GM10266 (cell line): ENCODE measurements around the gene MT1G.

Experiments used
- DNase-seq: peaks from one replicate; pipeline ENCODE4 v3.0.0; 2012; ENCODE audit errors: extremely low spot score
- CTCF ChIP-seq: IDR thresholded peaks from 2 replicates; pipeline ENCODE4 v1.5.1; 2012; ENCODE audit warnings: mild to moderate bottlenecking, low read depth; ENCODE audit not compliant: control insufficient read depth, insufficient read depth; ENCODE audit errors: missing control alignments

MT1G gene

GRCh38 chr16:56684926-56685590 lies 17.2 kb upstream of the MT1G start:
- no peak for TF ChIP-seq CTCF
- no peak for DNase-seq

DNA sequence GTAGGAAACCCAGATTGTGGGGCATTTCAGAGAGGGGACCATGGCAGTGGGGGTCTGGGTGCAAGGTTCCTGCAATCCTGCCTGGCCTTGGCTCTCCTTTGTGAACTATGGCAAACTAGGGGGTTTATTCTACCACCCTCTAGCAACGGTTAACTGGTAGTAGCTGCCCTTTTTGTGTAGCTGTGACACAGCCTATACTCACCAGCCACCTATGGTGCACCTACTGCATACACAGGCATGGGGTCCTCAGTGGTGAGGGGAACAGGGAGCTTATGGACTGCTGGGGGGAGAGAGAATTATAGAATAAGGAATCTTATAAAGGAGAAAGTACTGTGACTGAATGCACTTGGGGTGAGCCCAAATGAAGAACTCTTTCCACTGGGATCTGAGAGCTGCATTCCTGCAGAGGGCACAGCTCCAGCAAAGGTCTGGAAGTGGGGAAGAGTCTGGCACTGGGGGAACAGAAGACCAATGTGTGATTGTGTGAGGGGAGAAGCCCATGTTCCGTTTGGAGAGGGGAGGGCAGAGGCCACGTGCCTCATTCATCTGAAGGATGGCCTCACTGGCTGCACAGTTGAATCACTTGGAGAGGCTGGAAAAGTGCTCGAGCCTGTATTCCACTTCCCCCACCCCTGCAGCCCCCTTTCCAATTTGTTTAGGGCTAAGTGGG lies 16.5 kb upstream of the MT1G start:
- TF ChIP-seq CTCF: no peak
- DNase-seq: no peak

DNA sequence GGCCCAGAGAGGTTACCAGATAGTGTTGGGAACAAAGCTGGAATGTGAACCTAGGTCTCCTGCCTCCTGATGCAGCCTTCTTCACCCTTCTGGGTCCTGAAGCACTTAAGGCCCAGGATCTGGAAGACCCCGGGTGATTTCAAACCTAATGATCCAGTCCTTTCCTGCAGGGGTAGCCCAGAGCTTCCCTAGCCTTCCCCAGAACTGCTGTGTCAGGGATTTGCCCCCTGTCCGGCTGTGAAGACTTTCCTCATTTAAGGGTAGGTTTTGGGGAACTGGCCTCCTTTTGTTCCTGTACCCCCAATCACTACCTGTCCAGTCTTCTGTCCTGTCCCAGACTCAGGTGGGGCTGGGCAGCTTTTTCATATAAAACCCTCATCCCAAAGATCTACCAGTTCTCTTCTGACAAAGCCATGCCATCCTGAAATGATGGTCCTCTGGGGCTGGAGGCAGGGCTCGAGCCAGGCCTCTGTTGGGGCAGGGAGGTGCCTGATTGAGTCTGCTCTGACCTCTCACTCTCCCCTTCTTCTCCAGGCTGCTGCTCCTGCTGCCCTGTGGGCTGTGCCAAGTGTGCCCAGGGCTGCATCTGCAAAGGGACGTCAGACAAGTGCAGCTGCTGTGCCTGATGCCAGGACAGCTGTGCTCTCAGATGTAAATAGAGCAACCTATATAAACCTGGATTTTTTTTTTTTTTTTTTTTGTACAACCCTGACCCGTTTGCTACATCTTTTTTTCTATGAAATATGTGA lies 15.7 kb upstream of the MT1G start:
- no peak for DNase-seq

GRCh38 chr16:56682703-56683397 lies 15.0 kb upstream of the MT1G start:
- no peak for TF ChIP-seq CTCF
- no peak for DNase-seq

More for the DNA sequence above, 15.7 kb upstream of the MT1G start:
- TF ChIP-seq CTCF: no peak

DNA sequence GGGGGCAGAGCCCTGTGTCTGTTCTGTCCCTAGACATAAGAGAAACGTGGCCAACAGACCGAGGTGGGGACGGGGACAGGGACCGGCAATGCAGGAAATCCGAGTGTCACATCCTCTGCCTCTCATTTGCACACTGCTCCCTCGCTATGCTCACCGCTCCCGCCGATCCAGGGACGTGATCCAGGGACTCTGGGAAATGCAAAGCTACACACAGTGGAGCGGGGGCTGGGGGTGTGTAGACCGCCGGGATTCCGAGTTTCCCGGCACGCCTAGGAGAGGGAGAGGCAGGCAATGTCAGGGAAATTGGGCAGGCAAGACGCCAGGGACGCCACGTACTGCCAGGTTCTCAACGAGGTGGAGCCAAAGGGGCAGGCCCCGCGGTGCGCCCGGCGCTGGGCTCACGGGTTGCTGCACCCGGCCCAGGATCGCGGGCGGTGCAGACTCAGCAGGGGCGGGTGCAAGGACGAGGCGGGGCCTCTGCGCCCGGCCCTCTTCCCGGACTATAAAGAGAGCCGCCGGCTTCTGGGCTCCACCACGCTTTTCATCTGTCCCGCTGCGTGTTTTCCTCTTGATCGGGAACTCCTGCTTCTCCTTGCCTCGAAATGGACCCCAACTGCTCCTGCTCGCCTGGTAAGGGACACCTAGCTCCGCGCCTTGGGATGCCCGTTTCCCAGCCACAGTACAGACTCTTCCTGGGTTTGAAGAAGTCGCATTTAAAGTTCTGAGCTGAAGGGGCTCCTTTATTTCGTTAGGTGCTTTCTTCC lies 14.3 kb upstream of the MT1G start, which contains the start of gene MT1X:
TSS of gene MT1X (plus strand) at position 532 of the 764 bp plus-strand sequence. CDS start at position 603, 71 bp downstream.
- peak; percentile 89 for DNase-seq
- no peak for TF ChIP-seq CTCF

DNA sequence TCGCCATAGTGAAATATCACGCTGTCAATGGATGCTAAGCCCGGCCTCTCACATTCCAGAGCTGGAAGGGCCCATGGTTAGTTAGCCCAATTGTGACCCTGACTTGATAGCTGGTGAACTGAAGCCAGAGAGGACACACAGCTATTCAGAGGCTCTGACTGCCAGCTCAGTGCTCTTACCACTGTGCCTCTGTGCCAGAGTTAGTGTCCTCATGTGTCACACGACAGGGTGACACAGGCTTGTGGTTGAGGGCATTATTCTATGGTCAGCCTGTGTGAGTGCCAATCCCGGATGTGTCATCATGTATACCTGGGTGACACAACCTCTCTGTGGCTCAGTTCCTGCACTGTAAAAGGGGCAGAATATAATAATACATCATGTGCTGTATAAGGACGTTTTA lies 12.0 kb upstream of the MT1G start:
- DNase-seq: no peak
- TF ChIP-seq CTCF: no peak
